ENCODE measurements around the gene EPOP. TPM values are rescaled to one million over a fixed set of nuclear protein-coding genes. Genes with fewer than 3 reads are reported as not detected.

EPOP gene
- total and polyA plus RNA-seq, 2 of the 8 experiments (the other 6 are each of a cell fraction or from before 2014, with no cell fraction given): 1.5 to 3.3 TPM

DNA sequence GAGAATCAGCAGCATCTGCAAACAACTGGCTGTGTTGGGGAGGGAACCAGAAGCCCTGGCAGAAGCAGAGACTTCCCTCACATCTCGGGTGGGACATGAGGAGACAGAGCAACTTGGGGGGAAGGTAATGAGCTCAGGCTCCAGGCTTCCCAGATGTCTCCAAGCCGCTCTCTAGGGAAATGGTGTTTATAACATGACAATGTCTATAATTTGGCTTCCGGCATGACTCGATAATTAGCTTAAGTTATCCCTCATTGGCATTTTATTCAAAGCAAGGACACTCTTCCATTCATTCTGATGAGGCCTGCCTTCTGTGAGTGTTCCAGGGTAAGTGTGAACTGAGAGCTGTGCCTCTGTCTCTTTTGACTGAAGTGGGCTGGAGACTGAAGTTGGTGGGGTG, 15.6 kb upstream of the EPOP start (continued):
- TF ChIP-seq, protein P1, sequence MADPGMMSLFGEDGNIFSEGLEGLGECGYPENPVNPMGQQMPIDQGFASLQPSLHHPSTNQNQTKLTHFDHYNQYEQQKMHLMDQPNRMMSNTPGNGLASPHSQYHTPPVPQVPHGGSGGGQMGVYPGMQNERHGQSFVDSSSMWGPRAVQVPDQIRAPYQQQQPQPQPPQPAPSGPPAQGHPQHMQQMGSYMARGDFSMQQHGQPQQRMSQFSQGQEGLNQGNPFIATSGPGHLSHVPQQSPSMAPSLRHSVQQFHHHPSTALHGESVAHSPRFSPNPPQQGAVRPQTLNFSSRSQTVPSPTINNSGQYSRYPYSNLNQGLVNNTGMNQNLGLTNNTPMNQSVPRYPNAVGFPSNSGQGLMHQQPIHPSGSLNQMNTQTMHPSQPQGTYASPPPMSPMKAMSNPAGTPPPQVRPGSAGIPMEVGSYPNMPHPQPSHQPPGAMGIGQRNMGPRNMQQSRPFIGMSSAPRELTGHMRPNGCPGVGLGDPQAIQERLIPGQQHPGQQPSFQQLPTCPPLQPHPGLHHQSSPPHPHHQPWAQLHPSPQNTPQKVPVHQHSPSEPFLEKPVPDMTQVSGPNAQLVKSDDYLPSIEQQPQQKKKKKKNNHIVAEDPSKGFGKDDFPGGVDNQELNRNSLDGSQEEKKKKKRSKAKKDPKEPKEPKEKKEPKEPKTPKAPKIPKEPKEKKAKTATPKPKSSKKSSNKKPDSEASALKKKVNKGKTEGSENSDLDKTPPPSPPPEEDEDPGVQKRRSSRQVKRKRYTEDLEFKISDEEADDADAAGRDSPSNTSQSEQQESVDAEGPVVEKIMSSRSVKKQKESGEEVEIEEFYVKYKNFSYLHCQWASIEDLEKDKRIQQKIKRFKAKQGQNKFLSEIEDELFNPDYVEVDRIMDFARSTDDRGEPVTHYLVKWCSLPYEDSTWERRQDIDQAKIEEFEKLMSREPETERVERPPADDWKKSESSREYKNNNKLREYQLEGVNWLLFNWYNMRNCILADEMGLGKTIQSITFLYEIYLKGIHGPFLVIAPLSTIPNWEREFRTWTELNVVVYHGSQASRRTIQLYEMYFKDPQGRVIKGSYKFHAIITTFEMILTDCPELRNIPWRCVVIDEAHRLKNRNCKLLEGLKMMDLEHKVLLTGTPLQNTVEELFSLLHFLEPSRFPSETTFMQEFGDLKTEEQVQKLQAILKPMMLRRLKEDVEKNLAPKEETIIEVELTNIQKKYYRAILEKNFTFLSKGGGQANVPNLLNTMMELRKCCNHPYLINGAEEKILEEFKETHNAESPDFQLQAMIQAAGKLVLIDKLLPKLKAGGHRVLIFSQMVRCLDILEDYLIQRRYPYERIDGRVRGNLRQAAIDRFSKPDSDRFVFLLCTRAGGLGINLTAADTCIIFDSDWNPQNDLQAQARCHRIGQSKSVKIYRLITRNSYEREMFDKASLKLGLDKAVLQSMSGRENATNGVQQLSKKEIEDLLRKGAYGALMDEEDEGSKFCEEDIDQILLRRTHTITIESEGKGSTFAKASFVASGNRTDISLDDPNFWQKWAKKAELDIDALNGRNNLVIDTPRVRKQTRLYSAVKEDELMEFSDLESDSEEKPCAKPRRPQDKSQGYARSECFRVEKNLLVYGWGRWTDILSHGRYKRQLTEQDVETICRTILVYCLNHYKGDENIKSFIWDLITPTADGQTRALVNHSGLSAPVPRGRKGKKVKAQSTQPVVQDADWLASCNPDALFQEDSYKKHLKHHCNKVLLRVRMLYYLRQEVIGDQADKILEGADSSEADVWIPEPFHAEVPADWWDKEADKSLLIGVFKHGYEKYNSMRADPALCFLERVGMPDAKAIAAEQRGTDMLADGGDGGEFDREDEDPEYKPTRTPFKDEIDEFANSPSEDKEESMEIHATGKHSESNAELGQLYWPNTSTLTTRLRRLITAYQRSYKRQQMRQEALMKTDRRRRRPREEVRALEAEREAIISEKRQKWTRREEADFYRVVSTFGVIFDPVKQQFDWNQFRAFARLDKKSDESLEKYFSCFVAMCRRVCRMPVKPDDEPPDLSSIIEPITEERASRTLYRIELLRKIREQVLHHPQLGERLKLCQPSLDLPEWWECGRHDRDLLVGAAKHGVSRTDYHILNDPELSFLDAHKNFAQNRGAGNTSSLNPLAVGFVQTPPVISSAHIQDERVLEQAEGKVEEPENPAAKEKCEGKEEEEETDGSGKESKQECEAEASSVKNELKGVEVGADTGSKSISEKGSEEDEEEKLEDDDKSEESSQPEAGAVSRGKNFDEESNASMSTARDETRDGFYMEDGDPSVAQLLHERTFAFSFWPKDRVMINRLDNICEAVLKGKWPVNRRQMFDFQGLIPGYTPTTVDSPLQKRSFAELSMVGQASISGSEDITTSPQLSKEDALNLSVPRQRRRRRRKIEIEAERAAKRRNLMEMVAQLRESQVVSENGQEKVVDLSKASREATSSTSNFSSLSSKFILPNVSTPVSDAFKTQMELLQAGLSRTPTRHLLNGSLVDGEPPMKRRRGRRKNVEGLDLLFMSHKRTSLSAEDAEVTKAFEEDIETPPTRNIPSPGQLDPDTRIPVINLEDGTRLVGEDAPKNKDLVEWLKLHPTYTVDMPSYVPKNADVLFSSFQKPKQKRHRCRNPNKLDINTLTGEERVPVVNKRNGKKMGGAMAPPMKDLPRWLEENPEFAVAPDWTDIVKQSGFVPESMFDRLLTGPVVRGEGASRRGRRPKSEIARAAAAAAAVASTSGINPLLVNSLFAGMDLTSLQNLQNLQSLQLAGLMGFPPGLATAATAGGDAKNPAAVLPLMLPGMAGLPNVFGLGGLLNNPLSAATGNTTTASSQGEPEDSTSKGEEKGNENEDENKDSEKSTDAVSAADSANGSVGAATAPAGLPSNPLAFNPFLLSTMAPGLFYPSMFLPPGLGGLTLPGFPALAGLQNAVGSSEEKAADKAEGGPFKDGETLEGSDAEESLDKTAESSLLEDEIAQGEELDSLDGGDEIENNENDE (IDR thresholded peaks at IDR 0.05; ENCODE audit: insufficient replicate concordance, low read length): no peak
- TF ChIP-seq, protein P2, sequence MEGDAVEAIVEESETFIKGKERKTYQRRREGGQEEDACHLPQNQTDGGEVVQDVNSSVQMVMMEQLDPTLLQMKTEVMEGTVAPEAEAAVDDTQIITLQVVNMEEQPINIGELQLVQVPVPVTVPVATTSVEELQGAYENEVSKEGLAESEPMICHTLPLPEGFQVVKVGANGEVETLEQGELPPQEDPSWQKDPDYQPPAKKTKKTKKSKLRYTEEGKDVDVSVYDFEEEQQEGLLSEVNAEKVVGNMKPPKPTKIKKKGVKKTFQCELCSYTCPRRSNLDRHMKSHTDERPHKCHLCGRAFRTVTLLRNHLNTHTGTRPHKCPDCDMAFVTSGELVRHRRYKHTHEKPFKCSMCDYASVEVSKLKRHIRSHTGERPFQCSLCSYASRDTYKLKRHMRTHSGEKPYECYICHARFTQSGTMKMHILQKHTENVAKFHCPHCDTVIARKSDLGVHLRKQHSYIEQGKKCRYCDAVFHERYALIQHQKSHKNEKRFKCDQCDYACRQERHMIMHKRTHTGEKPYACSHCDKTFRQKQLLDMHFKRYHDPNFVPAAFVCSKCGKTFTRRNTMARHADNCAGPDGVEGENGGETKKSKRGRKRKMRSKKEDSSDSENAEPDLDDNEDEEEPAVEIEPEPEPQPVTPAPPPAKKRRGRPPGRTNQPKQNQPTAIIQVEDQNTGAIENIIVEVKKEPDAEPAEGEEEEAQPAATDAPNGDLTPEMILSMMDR (IDR thresholded peaks at IDR 0.05; ENCODE audit: control extremely low read depth in 1 of 3, insufficient read depth in 1 of 3, low read depth in 1 of 3, low read length in 3 of 3): no peak
- TF ChIP-seq SP4 (IDR thresholded peaks at IDR 0.05; ENCODE audit: low read length) (no peak), KDM4A (IDR thresholded peaks at IDR 0.05; ENCODE audit: low read depth, low read length, severe bottlenecking) (no peak)
